Astrocyte of the spinal cord (primary cell): ENCODE results near the gene INS.

Source experiments
- DNase-seq: peaks from one replicate; pipeline ENCODE4 v3.0.0; 2011; ENCODE audit warnings: low read depth, low spot score
- H3K4me3 ChIP-seq: 2 replicates; pipeline ENCODE4 v1.5.1; 2011; ENCODE audit warnings: low read depth, mild to moderate bottlenecking, low read length, moderate library complexity
- CTCF ChIP-seq: IDR thresholded peaks from 2 replicates; pipeline ENCODE4 v1.5.1; 2012; ENCODE audit warnings: low read depth, mild to moderate bottlenecking, low read length, inconsistent platforms
- in situ Hi-C: cut with HindIII; loops from 2 replicates; pipeline ENCODE4 v1.10.0; 2017; ENCODE audit warnings: low sequenced_read_pairs

INS gene

GRCh38 chr11:2155511-2155910, 5.5 kb downstream of the INS start:
- TF ChIP-seq CTCF: no peak
- DNase-seq: no peak
- in situ Hi-C loops: no loop called here

GRCh38 chr11:2154889-2155288, 6.1 kb downstream of the INS start:
- no peak overlapping the region for H3K4me3 ChIP-seq
- in situ Hi-C loops: no loop called here
- DNase-seq: no peak
- TF ChIP-seq CTCF: no peak

More at GRCh38 chr11:2155511-2155910, 5.5 kb downstream of the INS start:
- H3K4me3 ChIP-seq: no peak overlapping the region

GRCh38 chr11:2154195-2154585, 6.8 kb downstream of the INS start:
- in situ Hi-C loops: no loop called here

GRCh38 chr11:2153581-2154194, 7.3 kb downstream of the INS start:
- in situ Hi-C loops: no loop called here
- no peak overlapping the region for H3K4me3 ChIP-seq
- TF ChIP-seq CTCF: no peak
- DNase-seq: no peak

More at GRCh38 chr11:2154195-2154585, 6.8 kb downstream of the INS start:
- TF ChIP-seq CTCF: no peak
- no peak for DNase-seq
- no peak overlapping the region for H3K4me3 ChIP-seq

- TF ChIP-seq CTCF: peak; percentile 83
- peak; percentile 74 for DNase-seq
- in situ Hi-C loops: no loop called here
- no peak overlapping the region for H3K4me3 ChIP-seq
These were observed 9.3 kb downstream of the INS start for GRCh38 chr11:2151500-2152257.

- in situ Hi-C loops: no loop called here
- TF ChIP-seq CTCF: peak; percentile 66
- peak; percentile 74 for DNase-seq
- no peak overlapping the region for H3K4me3 ChIP-seq
These were observed 10.9 kb downstream of the INS start for GRCh38 chr11:2149864-2150847.
